NCI-H774 (cell line): ENCODE measurements around the gene PCDH9.
"Not testable (repeated sequence)": the region's sequence is repeated elsewhere in the genome, so short reads cannot be mapped to it uniquely, and the experiment has no call there.

Source experiments
- DNase-seq: peaks from one replicate; lab custom pipeline; 2025; lab: John Stamatoyannopoulos, UW

PCDH9 gene

DNA sequence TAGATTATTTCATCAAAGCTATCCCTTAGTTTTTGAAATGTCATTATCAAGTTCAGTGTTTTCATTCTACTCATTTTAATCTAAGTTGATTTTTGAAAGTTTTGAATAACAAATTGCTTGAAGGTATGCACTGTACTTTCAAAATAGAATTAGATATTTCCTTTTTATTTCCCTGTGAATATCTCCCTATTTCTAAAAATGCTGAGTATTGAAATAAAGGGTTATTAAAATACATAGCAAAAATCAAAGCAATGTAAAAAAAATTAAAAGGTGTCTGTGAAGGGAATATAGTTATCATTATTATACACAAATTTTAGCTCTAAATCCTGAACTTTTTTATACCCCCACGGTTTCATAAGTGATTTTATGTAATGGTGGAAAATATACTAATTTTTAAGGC, 967.8 kb downstream of the PCDH9 start:
- DNase-seq, result no peak

DNA sequence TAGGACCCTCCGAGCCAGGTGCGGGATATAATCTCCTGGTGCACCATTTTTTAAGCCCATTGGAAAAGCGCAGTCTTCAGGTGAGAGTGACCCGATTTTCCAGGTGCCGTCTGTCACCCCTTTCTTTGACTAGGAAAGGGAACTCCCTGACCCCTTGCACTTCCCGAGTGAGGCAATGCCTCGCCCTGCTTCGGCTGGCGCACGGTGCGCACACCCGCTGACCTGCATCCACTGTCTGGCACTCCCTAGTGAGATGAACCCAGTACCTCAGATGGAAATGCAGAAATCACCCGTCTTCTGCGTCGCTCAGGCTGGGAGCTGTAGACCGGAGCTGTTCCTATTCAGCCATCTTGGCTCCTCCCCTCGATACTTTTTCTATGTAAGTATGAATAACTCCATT, 970.7 kb downstream of the PCDH9 start:
- not testable (repeated sequence) for DNase-seq
